ENCODE data around the gene PGGHG.
"Not testable (repeated sequence)": the region's sequence is repeated elsewhere in the genome, so short reads cannot be mapped to it uniquely, and the experiment has no call there.

Gene PGGHG

DNA sequence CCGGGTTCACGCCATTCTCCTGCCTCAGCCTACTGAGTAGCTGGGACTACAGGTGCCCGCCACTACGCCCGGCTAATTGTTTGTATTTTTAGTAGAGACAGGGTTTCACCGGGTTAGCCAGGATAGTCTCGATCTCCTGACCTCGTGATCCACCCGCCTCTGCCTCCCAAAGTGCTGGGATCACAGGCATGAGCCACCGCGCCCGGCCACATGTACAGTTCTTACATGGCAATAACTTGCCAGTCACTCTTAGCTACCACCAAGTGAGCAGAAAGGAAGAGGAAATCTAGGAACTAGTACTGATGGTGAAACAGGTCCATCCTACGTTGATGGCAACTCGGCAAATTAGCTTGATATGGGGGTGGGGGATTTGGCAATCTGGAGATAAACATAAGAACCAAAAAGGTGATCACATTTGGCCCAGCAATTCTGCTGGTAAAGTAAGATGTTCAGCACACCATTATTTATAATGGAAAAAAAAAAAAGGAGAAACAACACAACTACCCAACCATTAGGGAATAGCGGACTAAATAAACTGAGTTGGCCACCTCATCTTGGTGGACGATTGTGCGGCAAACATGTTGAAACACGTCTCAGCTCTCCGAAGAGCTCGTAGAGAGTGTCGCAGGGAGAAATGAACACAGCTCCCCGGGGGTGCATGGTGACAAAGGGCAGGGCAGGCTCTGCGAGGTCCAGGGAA is 5.4 kb upstream of the PGGHG start:
- peak in 2 of 10 donors; percentile 27 to 47 for DNase-seq
- intact Hi-C loops (cut with DNase I): no loop called here

DNA sequence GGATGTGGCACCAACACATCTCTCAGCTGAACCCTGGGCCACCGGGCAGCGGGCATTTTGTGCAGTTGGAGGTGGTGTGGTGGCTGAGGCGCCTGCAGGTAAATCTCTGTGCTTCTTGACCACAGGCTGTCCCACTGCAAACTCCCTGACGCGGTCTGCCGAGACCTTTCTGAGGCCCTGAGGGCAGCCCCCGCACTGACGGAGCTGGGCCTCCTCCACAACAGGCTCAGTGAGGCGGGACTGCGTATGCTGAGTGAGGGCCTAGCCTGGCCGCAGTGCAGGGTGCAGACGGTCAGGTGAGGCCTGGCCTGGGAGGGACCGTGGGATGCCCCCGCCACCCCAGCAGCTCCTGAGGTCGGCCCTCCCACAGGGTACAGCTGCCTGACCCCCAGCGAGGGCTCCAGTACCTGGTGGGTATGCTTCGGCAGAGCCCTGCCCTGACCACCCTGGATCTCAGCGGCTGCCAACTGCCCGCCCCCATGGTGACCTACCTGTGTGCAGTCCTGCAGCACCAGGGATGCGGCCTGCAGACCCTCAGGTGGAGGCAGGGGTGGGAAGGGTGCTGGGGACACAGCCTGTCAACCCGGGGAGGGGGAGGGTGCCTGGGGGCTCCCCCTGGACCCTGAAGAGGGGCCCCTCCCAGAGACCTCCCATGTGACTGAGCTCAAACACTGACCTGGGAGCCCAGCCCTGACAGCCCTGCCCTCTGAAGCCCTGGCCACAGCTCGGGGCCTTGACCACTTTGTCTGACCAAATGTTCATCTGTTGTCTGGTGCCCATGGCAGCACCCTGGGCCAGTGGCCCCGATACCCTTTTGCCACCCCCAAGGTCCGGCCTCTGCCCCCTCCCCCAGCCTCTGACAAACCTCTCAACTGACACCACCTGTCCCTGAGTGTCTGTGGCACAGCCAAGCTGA is 4.6 kb upstream of the PGGHG start:
- intact Hi-C loops (cut with DNase I): no loop called here
- DNase-seq: peak in 6 of 10 donors; percentile 4 to 80 (median 40)

- intact Hi-C loops (cut with DNase I): no loop called here
- peak in 4 of 10 donors; percentile 5 to 76 (median 29) for DNase-seq
Observed at GRCh38 chr11:285021-285893, 3.7 kb upstream of the PGGHG start.

- DNase-seq: peak in 2 of 10 donors; percentile 30 to 57
- intact Hi-C loops (cut with DNase I): no loop called here
Observed at GRCh38 chr11:285894-286220, 3.1 kb upstream of the PGGHG start.

DNA sequence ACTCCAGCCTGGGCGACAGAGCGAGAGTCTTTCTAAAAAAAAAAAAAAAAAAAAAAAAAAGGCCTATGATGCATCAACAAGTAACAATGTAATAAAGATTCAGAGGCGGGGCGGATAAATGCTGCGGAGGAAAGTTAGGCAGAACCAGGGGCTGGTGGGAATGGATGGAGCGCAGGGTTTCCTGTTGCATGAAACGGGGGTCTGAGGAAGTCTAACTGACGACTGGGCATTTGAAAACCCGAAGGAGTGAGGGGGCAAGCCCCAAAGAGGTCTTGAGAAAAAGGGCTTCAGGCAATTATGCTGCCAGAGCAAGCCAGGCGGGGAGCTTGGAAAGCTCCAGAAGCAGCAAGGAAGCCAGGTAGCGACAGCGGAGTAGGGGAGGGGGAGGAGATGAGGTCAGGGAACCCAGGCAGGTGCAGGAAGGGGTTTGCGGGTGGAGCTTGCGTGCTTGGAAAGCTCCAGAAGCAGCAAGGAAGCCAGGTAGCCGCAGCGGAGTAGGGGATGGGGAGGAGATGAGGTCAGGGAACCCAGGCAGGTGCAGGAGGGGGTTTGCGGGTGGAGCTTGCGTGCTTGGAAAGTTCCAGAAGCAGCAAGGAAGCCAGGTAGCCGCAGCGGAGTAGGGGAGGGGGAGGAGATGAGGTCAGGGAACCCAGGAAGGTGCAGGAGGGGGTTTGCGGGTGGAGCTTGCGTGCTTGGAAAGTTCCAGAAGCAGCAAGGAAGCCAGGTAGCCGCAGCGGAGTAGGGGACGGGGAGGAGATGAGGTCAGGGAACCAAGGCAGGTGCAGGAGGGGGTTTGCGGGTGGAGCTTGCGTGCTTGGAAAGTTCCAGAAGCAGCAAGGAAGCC is 1.7 kb upstream of the PGGHG start:
- peak in 5 of 10 donors; percentile 2 to 81 (median 43) for DNase-seq
- intact Hi-C loops (cut with DNase I): not testable (repeated sequence)

GRCh38 chr11:287821-288477 is 977 bp upstream of the PGGHG start:
- intact Hi-C loops (cut with DNase I): no loop called here
- DNase-seq: peak in 5 of 10 donors; percentile 6 to 82 (median 50)

DNA sequence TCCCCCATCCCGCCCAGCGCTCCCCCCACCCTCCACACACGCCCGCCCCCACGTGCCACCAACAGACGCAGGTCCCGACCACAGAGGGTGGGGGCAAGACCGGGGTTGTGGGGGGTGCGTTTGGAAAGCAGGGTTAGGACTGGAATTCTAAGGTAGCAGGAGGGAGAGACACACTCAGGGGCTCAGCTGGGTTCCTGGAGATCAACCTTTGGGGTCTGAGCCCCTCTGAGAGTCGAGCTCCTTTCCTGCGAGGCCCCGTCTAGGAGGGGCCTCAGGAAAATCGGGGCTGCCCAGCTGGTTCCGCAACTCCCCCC is 429 bp downstream of the PGGHG start:
- peak in 2 of 10 donors; percentile 2 to 29 for DNase-seq

DNA sequence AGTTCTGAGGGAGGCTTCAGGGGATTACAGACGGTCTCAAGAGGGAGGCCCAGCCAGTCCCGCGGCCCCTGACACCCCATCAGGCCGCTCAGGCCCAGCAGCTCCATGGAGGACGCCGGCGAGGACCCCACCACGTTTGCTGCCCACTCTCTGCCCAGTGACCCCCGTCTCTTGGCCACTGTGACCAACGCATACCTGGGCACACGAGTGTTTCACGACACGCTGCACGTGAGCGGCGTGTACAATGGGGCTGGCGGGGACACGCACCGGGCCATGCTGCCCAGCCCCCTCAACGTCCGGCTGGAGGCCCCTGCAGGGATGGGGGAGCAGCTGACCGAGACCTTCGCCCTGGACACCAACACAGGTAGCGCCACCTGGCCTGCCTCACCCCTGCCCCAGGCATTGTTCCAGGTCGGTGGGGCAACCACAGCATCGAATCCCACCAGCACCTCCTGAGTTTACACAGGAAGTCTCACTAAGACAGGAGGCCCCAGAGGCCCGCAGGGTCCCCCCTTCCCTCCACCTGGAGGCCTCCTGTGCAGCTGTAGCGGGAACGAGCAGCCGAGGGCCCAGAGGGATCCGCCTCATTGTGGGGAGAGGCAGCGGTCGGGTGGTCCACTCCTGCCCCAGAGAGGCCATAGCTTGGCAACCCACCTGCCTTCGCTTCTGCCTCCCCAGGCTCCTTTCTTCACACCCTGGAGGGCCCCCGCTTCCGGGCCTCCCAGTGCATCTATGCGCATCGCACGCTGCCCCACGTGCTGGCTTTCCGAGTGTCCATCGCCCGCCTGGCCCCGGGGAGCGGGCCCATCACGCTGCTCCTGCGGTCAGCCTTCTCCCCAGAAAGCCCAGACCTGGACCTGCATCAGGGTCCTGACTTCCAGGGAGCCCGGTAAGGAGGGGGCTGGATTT is 1.0 kb downstream of the PGGHG start:
- peak in 4 of 10 donors; percentile 17 to 78 (median 69) for DNase-seq
- intact Hi-C loops (cut with DNase I): no loop called here

More for the DNA sequence above, 429 bp downstream of the PGGHG start:
- intact Hi-C loops (cut with DNase I): no loop called here

- peak in 4 of 10 donors; percentile 13 to 66 (median 45) for DNase-seq
- intact Hi-C loops (cut with DNase I): no loop called here
Observed at GRCh38 chr11:290621-291231, 1.8 kb downstream of the PGGHG start.

- intact Hi-C loops (cut with DNase I): no loop called here
- DNase-seq: peak in 4 of 10 donors; percentile 24 to 79 (median 66)
Observed at GRCh38 chr11:291281-292210, 2.6 kb downstream of the PGGHG start.

- intact Hi-C loops (cut with DNase I): no loop called here
Observed at GRCh38 chr11:292211-293121, 3.5 kb downstream of the PGGHG start.

GRCh38 chr11:293271-293851 is 4.4 kb downstream of the PGGHG start:
- intact Hi-C loops (cut with DNase I): no loop called here
- DNase-seq: peak in 4 of 10 donors; percentile 12 to 76 (median 43)

More at GRCh38 chr11:292211-293121, 3.5 kb downstream of the PGGHG start:
- peak in 4 of 10 donors; percentile 20 to 78 (median 60) for DNase-seq

DNA sequence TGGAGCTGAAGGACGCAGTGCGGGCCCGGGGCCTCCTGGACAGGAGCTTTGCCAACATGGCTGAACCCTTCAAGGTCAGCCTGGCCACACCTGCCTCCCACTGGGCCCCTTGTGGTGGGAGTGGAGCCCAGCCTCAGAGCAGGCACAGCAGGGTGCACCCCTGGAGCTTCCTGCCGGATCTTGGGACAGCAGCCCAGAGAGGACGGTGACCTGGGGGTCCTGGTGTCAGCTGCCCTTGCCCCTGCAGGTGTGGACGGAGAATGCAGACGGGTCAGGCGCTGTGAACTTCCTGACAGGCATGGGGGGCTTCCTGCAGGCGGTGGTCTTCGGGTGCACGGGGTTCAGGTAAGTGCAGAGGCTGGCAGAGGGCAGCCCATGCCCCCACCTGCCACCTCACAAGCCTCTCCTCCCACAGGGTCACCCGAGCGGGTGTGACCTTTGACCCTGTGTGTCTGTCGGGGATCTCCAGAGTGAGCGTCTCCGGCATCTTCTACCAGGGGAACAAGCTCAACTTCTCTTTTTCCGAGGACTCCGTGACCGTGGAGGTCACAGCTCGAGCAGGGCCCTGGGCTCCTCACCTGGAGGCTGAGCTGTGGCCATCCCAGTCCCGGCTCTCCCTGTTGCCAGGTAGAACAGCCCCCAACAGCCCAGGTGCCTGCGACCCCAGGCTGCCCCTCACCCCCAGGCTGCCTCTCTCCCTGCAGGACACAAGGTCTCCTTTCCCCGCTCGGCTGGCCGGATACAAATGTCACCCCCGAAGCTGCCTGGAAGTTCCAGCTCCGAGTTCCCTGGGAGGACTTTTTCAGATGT is 5.1 kb downstream of the PGGHG start:
- intact Hi-C loops (cut with DNase I): no loop called here
- DNase-seq: peak in 4 of 10 donors; percentile 21 to 74 (median 64)

GRCh38 chr11:294780-295179 is 5.9 kb downstream of the PGGHG start:
- peak in 4 of 10 donors; percentile 7 to 66 (median 54) for DNase-seq
- intact Hi-C loops (cut with DNase I): no loop called here
